K562 (cell line): ENCODE data around the gene SF3B3. TPM values are rescaled to one million over a fixed set of nuclear protein-coding genes. Genes with fewer than 3 reads are reported as not detected.

Experiments
- ATAC-seq: fragments of 200-7000 bp; cut with Tn5 transposase; 3 replicates; pipeline ENCODE4 v1.9.1; 2020; ENCODE audit warnings: moderate library complexity
- BruUV-seq: library from RNA; stranded (reverse); fragments of 400-500 nt; replicated peaks from 2 replicates; lab custom pipeline; 2021; lab: Mats Ljungman, UMichigan
- CTCF ChIA-PET: fragments of 300-600 bp; formaldehyde crosslinking; extraction: SDS; loops from one replicate; lab custom pipeline; 2021; ENCODE audit warnings: low intra/inter-chr PET ratio; lab: Yijun Ruan, JAX
- POLR2A ChIA-PET: fragments of 300-600, 350-650 bp; sonication (Branson Sonifier 250); formaldehyde crosslinking; extraction: SDS; loops from one replicate; lab custom pipeline; 2021; ENCODE audit warnings: antibody characterized with exemption, inconsistent platforms; lab: Yijun Ruan, JAX
- DNase-seq, 4 experiments: peaks; one replicate each; pipeline versions ENCODE4 v3.0.0 to v3.0.0-alpha.2; 2011 to 2018; ENCODE audit warnings: low spot score in 3 of 4, mixed read lengths in 3 of 4; ENCODE audit errors: extremely low read depth in 1 of 4
- FAIRE-seq: peaks from 2 replicates; lab custom pipeline; 2011; peaks lifted over from hg19 to GRCh38; lab: Jason Lieb, UNC
- H2AFZ ChIP-seq: 2 replicates; pipeline ENCODE4 v1.6.0; 2011; ENCODE audit warnings: low read depth, low read length, control low read depth, inconsistent platforms
- H3K27ac ChIP-seq: fragments of 200-600 bp; 3 replicates; pipeline ENCODE4 v1.8.0; 2011; ENCODE audit warnings: low read depth, mild to moderate bottlenecking, control low read depth, inconsistent platforms, low read length, moderate library complexity, mixed read lengths; ENCODE audit errors: extremely low read depth
- H3K27me3 ChIP-seq, 2 experiments: fragments of 300-600 bp in 1 of 2; 2 replicates in 1 of 2; 3 replicates in 1 of 2; pipeline versions ENCODE4 v1.6.0 to v1.8.0; 2011; ENCODE audit warnings: inconsistent platforms in 2 of 2, low read length in 2 of 2, mild to moderate bottlenecking in 1 of 2, mixed read lengths in 1 of 2, moderate library complexity in 1 of 2; ENCODE audit not compliant: control insufficient read depth in 2 of 2, insufficient read depth in 2 of 2
- H3K36me3 ChIP-seq: fragments of 300-600 bp; 3 replicates; pipeline ENCODE4 v1.8.0; 2011; ENCODE audit warnings: mild to moderate bottlenecking, low read length, inconsistent platforms; ENCODE audit not compliant: control insufficient read depth, insufficient read depth
- H3K4me1 ChIP-seq, 2 experiments: fragments of 200-600 bp in 1 of 2; replicated peaks in 1 of 2; 2 replicates in 1 of 2; 3 replicates in 1 of 2; pipeline versions ENCODE4 v1.5.1 to v1.8.0; 2011; ENCODE audit warnings: inconsistent platforms in 2 of 2, low read length in 2 of 2, mild to moderate bottlenecking in 1 of 2, mixed read lengths in 1 of 2, moderate library complexity in 1 of 2; ENCODE audit not compliant: control insufficient read depth in 2 of 2, insufficient read depth in 2 of 2
- H3K4me2 ChIP-seq: 2 replicates; pipeline ENCODE4 v1.6.1; 2011; ENCODE audit warnings: low read length, control low read depth, inconsistent platforms, mixed read lengths; ENCODE audit not compliant: insufficient read depth
- H3K4me3 ChIP-seq: fragments of 200-600 bp; sonication (generic), shearing (Covaris generic); 2 replicates; pipeline ENCODE4 v1.5.1; 2016; ENCODE audit warnings: control low read depth, inconsistent platforms
- H3K79me2 ChIP-seq: fragments of 200-600 bp; 3 replicates; pipeline ENCODE4 v1.8.0; 2011; ENCODE audit warnings: low read length, inconsistent platforms; ENCODE audit not compliant: control insufficient read depth, insufficient read depth
- H3K9ac ChIP-seq, 2 experiments: 2 replicates each; pipeline versions ENCODE4 v1.6.0 to v1.6.1; 2011; ENCODE audit warnings: low read depth in 2 of 2, low read length in 2 of 2, control low read depth in 1 of 2, inconsistent platforms in 1 of 2, mild to moderate bottlenecking in 1 of 2, mixed read lengths in 1 of 2; ENCODE audit not compliant: insufficient read depth in 1 of 2
- H3K9me1 ChIP-seq: one replicate; pipeline ENCODE4 v1.6.0; 2011; ENCODE audit warnings: inconsistent platforms, mild to moderate bottlenecking, low read length, moderate library complexity; ENCODE audit not compliant: control insufficient read depth, insufficient read depth
- H3K9me3 ChIP-seq: replicated peaks from 2 replicates; pipeline ENCODE4 v1.5.1; 2011; ENCODE audit warnings: low read depth, low read length, inconsistent platforms; ENCODE audit not compliant: control insufficient read depth, insufficient read depth
- H4K20me1 ChIP-seq: replicated peaks from 2 replicates; pipeline ENCODE4 v1.6.1; 2011; ENCODE audit warnings: low read length, inconsistent platforms, mixed read lengths; ENCODE audit not compliant: control insufficient read depth, insufficient read depth
- CBX3 ChIP-seq, 2 experiments: IDR thresholded peaks; 1 replicate in 1 of 2; 2 replicates in 1 of 2; pipeline ENCODE4 v1.6.1; 2012; ENCODE audit warnings: inconsistent platforms in 2 of 2, low read length in 2 of 2, borderline replicate concordance in 1 of 2, control low read depth in 1 of 2
- ESRRB ChIP-seq: fragments of 250-450 bp; sonication (Bioruptor Pico); IDR thresholded peaks from 2 replicates; pipeline ENCODE4 v1.5.0; 2020; ENCODE audit warnings: mild to moderate bottlenecking, moderate library complexity, borderline replicate concordance
- FOSL1 ChIP-seq: fragments of 200-800 bp; sonication (Bioruptor generic); conservative IDR thresholded peaks from 2 replicates; pipeline ENCODE4 v1.6.1; 2016; ENCODE audit warnings: missing genetic modification characterization, missing compliant biosample characterization
- LARP7 ChIP-seq: fragments of 450-650 bp; IDR thresholded peaks from 2 replicates; pipeline ENCODE4 v1.6.1; 2016
- NFIC ChIP-seq: fragments of 450-650 bp; IDR thresholded peaks from 2 replicates; pipeline ENCODE4 v1.6.1; 2017; ENCODE audit warnings: mild to moderate bottlenecking, inconsistent platforms
- POLR2B ChIP-seq: fragments of 450-650 bp; IDR thresholded peaks from 2 replicates; pipeline ENCODE4 v1.6.1; 2018; ENCODE audit warnings: low read depth; ENCODE audit not compliant: partially characterized antibody
- RBM15 ChIP-seq: fragments of 200-400 bp; formaldehyde crosslinking; IDR thresholded peaks from 2 replicates; pipeline ENCODE4 v1.6.1; 2018; ENCODE audit warnings: mild to moderate bottlenecking, low read length, moderate library complexity; ENCODE audit not compliant: insufficient read depth
- SREBF2 ChIP-seq: sonication (generic); formaldehyde crosslinking; IDR thresholded peaks from 2 replicates; pipeline ENCODE4 v1.4.0; 2020; ENCODE audit warnings: mild to moderate bottlenecking, missing genetic modification reagents
- ZNF184 ChIP-seq: sonication (generic); formaldehyde crosslinking; IDR thresholded peaks from 2 replicates; pipeline ENCODE4 v1.5.0; 2020; ENCODE audit warnings: missing genetic modification reagents
- ZNF212 ChIP-seq: fragments of 450-650 bp; formaldehyde crosslinking; IDR thresholded peaks from 2 replicates; pipeline ENCODE4 v1.4.0; 2020; ENCODE audit warnings: mild to moderate bottlenecking
- WGBS: fragments of 100-300 bp; shearing (Covaris generic); methylation state at CpG from one replicate; pipeline ENCODE4 v1.1.6; 2016; ENCODE audit warnings: low coverage, mixed read lengths; ENCODE audit not compliant: insufficient coverage; ENCODE audit errors: missing lambda C conversion rate; 5-methylcytosine and 5-hydroxymethylcytosine counted together
- in situ Hi-C: fragments of 300-500 bp; cut with MboI; formaldehyde crosslinking; loops from 4 replicates; pipeline ENCODE4 v1.15.0; 2018; ENCODE audit warnings: inconsistent platforms, mixed read lengths
- intact Hi-C: fragments of 100-400 bp; cut with micrococcal nuclease; formaldehyde crosslinking; loops from 2 replicates; pipeline ENCODE4 v1.14.2; 2022
- polyA plus RNA-seq, 8 experiments: library from polyadenylated mRNA; depleted of rRNA in 4 of 8; stranded (reverse) in 5 of 8; unstranded in 3 of 8; fragments of >200 nt; fragmentation: Nextera tagmentation in 2 of 8; fragmentation: Illumina TruSeq in 1 of 8; extraction: Ambion mirVana in 2 of 8; extraction: Trizol in 1 of 8; gene quantifications; 2 replicates each; pipeline versions ENCODE4 v1.2.1 to v1.2.3, GENCODE V29; 2011 to 2014; ENCODE audit warnings: inconsistent platforms in 1 of 8, missing spikeins in 1 of 8
- total RNA-seq, 7 experiments: library from RNA; depleted of rRNA in 6 of 7; stranded (reverse); fragments of >200 nt in 6 of 7; fragmentation: Illumina TruSeq in 2 of 7; extraction: Trizol in 2 of 7; gene quantifications; 2 replicates each; pipeline versions ENCODE4 v1.2.1 to v1.2.3, GENCODE V29; 2011 to 2021; ENCODE audit warnings: low replicate concordance in 1 of 7
- TF ChIP-seq, protein P1 (sequence below): fragments of 250-450 bp; sonication (Bioruptor Pico); IDR thresholded peaks from 2 replicates; pipeline ENCODE4 v1.8.0; 2021; ENCODE audit warnings: mild to moderate bottlenecking, moderate library complexity
- TF ChIP-seq, protein P2 (sequence below): fragments of 450-650 bp; IDR thresholded peaks from 2 replicates; pipeline ENCODE4 v1.6.1; 2016; ENCODE audit warnings: borderline replicate concordance
- TF ChIP-seq, protein P3 (sequence below), 3 experiments: fragments of 200-800 bp in 1 of 3; fragments of 250-450 bp in 1 of 3; fragments of 450-650 bp in 1 of 3; sonication (Bioruptor Pico) in 1 of 3; sonication (Bioruptor generic) in 1 of 3; formaldehyde crosslinking in 1 of 3; IDR thresholded peaks; 2 replicates each; pipeline versions ENCODE4 v1.6.1 to v1.8.0; 2016 to 2022; ENCODE audit warnings: mild to moderate bottlenecking in 2 of 3, missing genetic modification characterization in 2 of 3, missing compliant biosample characterization in 1 of 3, moderate library complexity in 1 of 3

Gene SF3B3
- total and polyA plus RNA-seq, 9 of the 15 experiments (the other 6 are each of a cell fraction or from before 2014, with no cell fraction given): 98.9 to 546 (median 221) TPM

DNA sequence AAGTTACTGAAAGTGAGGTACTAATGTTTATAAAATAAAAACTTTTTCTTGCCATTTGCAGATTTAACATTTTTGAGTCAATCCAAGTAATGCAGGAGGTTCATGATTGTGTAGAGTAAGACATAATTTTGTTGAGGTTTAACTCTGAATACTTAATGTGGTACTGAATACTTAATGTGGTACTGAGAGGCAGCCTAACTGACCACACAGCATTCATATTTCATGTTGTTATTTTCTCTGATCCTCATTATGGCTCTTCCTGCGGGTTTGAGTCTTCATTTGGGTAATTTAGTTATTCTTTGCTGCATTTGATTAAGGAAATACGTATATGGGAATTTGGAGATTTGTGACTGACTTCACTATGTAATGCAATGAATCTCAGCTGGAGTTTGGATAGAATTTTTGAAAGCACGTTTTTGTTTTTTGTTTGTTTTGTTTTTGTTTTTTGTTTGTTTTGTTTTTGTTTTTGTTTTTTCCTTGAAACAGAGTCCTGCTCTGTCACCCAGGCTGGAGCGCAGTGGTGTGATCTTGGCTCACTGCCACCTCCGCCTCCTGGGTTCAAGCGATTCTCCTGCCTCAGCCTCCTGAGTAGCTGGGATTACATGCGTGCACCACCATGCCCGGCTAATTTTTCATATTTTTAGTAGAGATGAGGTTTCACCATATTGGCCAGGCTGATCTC is 3.8 kb downstream of the SF3B3 start:
- H3K27me3 ChIP-seq: no peaks in the 10 kb centered on the region
- peak overlapping the region in 1 of 2 experiments; percentile 90; a peak in 3 of 4 replicates for H3K9ac ChIP-seq
- no peak overlapping the region for H2AFZ ChIP-seq
- H3K9me3 ChIP-seq: no peaks in the 10 kb centered on the region
- H3K36me3 ChIP-seq: peaks cover 71% of the 10 kb centered on the region
- no peaks in the 10 kb centered on the region for H3K9me1 ChIP-seq
- peak overlapping the region; percentile 89 for H3K4me2 ChIP-seq
- peak overlapping the region; percentile 75; the same call in 1 of the 2 replicates for H3K4me3 ChIP-seq
- H3K79me2 ChIP-seq: peaks cover 97% of the 10 kb centered on the region
- BruUV-seq: no TSS peak
- intact Hi-C loops (loop anchor here (10.0 kb wide), 2 partner anchors 127 to 243 kb away; partner anchors contain the start of gene AARS1), in situ Hi-C loops (no loop called here)
- peaks cover 2 to 6% of the 10 kb centered on the region in 2 experiments; a peak in 4 of 5 replicates for H3K4me1 ChIP-seq
- ATAC-seq (no peak), FAIRE-seq (no peak), DNase-seq (no peak)
- H3K27ac ChIP-seq: no peak overlapping the region; the same call in 2 of the 3 replicates
- CTCF ChIA-PET: interaction anchor here (0.6 kb wide), 1 partner anchor 125 kb away, joined by 5 read pairs; no protein-coding TSS in a partner anchor
- 51% methylated on average over 8 of the region's 8 CpGs for WGBS
- peaks cover 38% of the 10 kb centered on the region for H4K20me1 ChIP-seq
- POLR2A ChIA-PET: interaction anchor here (1.0 kb wide), 1 partner anchor 26 kb away, joined by 4 read pairs; no protein-coding TSS in a partner anchor
- TF ChIP-seq RBM15 (no peak), ZNF184 (CRISPR knock-in tag) (no peak), ESRRB (CRISPR knock-in tag) (no peak), CBX3 (IDR thresholded peaks at IDR 0.05; ENCODE audit: borderline replicate concordance in 1 of 2, low read length in 2 of 2) (no peak), POLR2B (no peak), LARP7 (0 out of 2 replicates have a peak, but pooled peaks have one; percentile 27), SREBF2 (CRISPR knock-in tag) (no peak), ZNF212 (CRISPR knock-in tag) (no peak), NFIC (peak; percentile 89), FOSL1 (tag) (no peak)
- TF ChIP-seq, protein P1, sequence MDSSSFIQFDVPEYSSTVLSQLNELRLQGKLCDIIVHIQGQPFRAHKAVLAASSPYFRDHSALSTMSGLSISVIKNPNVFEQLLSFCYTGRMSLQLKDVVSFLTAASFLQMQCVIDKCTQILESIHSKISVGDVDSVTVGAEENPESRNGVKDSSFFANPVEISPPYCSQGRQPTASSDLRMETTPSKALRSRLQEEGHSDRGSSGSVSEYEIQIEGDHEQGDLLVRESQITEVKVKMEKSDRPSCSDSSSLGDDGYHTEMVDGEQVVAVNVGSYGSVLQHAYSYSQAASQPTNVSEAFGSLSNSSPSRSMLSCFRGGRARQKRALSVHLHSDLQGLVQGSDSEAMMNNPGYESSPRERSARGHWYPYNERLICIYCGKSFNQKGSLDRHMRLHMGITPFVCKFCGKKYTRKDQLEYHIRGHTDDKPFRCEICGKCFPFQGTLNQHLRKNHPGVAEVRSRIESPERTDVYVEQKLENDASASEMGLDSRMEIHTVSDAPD: no peak
- TF ChIP-seq, protein P2, sequence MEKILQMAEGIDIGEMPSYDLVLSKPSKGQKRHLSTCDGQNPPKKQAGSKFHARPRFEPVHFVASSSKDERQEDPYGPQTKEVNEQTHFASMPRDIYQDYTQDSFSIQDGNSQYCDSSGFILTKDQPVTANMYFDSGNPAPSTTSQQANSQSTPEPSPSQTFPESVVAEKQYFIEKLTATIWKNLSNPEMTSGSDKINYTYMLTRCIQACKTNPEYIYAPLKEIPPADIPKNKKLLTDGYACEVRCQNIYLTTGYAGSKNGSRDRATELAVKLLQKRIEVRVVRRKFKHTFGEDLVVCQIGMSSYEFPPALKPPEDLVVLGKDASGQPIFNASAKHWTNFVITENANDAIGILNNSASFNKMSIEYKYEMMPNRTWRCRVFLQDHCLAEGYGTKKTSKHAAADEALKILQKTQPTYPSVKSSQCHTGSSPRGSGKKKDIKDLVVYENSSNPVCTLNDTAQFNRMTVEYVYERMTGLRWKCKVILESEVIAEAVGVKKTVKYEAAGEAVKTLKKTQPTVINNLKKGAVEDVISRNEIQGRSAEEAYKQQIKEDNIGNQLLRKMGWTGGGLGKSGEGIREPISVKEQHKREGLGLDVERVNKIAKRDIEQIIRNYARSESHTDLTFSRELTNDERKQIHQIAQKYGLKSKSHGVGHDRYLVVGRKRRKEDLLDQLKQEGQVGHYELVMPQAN: 0 out of 2 replicates have a peak, but pooled peaks have one; percentile 33
- TF ChIP-seq, protein P3, sequence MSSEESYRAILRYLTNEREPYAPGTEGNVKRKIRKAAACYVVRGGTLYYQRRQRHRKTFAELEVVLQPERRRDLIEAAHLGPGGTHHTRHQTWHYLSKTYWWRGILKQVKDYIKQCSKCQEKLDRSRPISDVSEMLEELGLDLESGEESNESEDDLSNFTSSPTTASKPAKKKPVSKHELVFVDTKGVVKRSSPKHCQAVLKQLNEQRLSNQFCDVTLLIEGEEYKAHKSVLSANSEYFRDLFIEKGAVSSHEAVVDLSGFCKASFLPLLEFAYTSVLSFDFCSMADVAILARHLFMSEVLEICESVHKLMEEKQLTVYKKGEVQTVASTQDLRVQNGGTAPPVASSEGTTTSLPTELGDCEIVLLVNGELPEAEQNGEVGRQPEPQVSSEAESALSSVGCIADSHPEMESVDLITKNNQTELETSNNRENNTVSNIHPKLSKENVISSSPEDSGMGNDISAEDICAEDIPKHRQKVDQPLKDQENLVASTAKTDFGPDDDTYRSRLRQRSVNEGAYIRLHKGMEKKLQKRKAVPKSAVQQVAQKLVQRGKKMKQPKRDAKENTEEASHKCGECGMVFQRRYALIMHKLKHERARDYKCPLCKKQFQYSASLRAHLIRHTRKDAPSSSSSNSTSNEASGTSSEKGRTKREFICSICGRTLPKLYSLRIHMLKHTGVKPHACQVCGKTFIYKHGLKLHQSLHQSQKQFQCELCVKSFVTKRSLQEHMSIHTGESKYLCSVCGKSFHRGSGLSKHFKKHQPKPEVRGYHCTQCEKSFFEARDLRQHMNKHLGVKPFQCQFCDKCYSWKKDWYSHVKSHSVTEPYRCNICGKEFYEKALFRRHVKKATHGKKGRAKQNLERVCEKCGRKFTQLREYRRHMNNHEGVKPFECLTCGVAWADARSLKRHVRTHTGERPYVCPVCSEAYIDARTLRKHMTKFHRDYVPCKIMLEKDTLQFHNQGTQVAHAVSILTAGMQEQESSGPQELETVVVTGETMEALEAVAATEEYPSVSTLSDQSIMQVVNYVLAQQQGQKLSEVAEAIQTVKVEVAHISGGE (CRISPR knock-in tag; IDR thresholded peaks at IDR 0.05): no peak
